ENCODE measurements around the gene MYL2. TPM values are rescaled to one million over a fixed set of nuclear protein-coding genes. Genes with fewer than 3 reads are reported as not detected.

Gene MYL2
- total RNA-seq, 4 donors from 2014 or later: 2.7 TPM; not detected in 3

DNA sequence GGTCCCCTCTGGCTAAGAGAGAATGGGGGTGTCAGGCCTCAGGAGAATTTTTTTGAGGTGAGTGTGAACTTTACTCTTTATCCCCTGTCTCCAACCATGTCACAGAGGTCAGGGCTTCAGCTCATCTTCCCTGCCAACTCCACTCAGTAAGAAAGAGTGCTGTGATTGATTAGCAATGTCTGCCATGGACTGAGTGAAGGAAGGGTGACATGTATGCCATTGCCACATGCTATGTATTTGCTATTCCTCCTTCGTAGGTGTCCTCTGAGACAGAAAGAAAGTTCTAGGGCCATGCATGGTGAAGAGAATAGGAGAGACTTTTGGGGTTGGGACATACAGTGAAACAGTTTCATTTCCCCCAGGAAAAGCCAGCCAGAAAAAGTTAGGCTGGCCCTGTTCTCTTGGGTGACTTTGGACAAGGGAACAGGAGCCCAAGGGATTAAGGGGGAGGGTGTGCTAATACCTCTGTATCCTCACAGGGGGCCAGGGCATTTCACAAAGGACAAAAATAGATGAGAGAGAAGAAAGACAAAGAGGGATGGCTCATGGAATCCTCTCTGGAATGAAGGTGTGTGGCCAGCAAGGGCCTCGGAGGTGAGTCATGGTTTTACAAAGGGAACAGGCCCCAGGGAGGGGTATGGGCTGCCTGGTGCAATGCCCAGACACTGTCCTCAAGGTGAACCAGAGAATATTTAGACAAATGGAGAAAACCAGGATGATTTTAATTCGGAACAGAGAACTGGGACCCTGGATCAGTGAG is 13.9 kb upstream of the MYL2 start:
- Histone ChIP-seq H3K4me3 (no peak overlapping the region), H3K27ac (no peak overlapping the region), H3K36me3 (no peaks in the 10 kb centered on the region), H3K9me3 (no peaks in the 10 kb centered on the region), H3K4me1 (no peaks in the 10 kb centered on the region), H3K27me3 (peaks cover 0 to 3% of the 10 kb centered on the region in 2 donors)
- TF ChIP-seq, protein P1, sequence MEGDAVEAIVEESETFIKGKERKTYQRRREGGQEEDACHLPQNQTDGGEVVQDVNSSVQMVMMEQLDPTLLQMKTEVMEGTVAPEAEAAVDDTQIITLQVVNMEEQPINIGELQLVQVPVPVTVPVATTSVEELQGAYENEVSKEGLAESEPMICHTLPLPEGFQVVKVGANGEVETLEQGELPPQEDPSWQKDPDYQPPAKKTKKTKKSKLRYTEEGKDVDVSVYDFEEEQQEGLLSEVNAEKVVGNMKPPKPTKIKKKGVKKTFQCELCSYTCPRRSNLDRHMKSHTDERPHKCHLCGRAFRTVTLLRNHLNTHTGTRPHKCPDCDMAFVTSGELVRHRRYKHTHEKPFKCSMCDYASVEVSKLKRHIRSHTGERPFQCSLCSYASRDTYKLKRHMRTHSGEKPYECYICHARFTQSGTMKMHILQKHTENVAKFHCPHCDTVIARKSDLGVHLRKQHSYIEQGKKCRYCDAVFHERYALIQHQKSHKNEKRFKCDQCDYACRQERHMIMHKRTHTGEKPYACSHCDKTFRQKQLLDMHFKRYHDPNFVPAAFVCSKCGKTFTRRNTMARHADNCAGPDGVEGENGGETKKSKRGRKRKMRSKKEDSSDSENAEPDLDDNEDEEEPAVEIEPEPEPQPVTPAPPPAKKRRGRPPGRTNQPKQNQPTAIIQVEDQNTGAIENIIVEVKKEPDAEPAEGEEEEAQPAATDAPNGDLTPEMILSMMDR (IDR thresholded peaks at IDR 0.05): no peak
- TF ChIP-seq POLR2A (IDR thresholded peaks at IDR 0.05): no peak
- intact Hi-C loops (cut with DNase I; ENCODE audit: low total_unique reads): no loop called here
- no peak for DNase-seq

DNA sequence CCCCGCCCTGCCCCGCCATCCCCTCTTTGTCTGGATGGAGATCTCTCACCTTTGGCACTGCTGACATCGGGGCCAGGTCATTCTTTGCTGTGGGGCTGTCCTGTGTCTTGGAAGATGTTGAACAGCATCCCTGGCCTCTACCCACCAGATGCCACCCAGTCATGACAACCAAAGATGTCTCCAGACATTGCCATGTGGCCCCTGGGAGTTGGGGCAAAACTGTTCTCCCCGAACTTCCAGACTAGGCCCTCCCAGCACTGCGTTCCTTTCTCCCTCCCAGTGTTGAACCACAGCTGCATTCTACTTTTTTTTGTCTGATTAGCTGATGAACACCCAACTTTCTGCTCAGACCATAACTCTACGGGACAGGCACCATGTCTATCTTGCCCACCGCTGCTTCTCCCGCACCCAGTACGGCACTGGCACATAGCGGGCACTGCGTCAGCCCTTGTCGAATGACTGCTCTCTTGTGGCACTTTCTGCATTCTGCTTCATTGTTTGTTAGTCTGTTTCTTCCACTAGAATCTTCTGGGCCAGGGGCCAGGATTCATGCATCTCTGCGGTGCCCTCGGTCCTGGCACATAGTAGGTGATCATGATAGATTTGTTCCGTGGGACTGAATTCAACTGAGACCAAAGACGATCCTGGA is 13.1 kb upstream of the MYL2 start:
- H3K4me3 ChIP-seq: no peak overlapping the region
- no peaks in the 10 kb centered on the region for H3K36me3 ChIP-seq
- intact Hi-C loops (cut with DNase I; ENCODE audit: low total_unique reads): no loop called here
- peaks cover 0 to 3% of the 10 kb centered on the region in 2 donors for H3K27me3 ChIP-seq
- H3K4me1 ChIP-seq: no peaks in the 10 kb centered on the region
- DNase-seq: no peak
- no peaks in the 10 kb centered on the region for H3K9me3 ChIP-seq
- H3K27ac ChIP-seq: no peak overlapping the region
- TF ChIP-seq, protein P1 (IDR thresholded peaks at IDR 0.05): no peak
- no peak for TF ChIP-seq POLR2A (IDR thresholded peaks at IDR 0.05)

DNA sequence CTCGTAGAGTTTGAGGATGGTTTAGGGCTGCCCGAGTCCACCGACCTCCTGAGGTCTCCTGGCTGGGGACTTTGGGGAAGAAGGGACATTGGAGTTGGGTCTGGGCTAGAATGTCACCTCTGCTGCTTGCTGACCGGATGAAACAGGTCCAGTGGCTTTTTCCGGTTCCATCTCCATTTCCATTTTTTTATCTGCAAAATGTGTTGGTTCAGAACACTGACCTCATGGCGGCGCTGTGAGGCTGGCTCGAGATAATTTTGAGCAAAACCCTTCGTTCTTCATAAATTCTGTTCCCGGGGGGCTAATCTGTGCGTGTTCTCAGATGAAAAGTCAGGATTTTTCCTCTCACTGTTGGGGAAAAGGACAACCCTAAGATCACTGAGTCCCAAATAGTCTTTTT is 11.7 kb upstream of the MYL2 start:
- intact Hi-C loops (cut with DNase I; ENCODE audit: low total_unique reads): no loop called here
- H3K27me3 ChIP-seq: no peaks in the 10 kb centered on the region
- H3K27ac ChIP-seq: no peak overlapping the region
- TF ChIP-seq, protein P1 (IDR thresholded peaks at IDR 0.05): no peak
- TF ChIP-seq POLR2A (IDR thresholded peaks at IDR 0.05): no peak
- H3K4me1 ChIP-seq: no peaks in the 10 kb centered on the region
- H3K9me3 ChIP-seq: no peaks in the 10 kb centered on the region
- no peaks in the 10 kb centered on the region for H3K36me3 ChIP-seq
- H3K4me3 ChIP-seq: no peak overlapping the region
- no peak for DNase-seq

- H3K4me3 ChIP-seq: no peak overlapping the region
- no peaks in the 10 kb centered on the region for H3K36me3 ChIP-seq
- no peak overlapping the region for H3K27ac ChIP-seq
- no peaks in the 10 kb centered on the region for H3K4me1 ChIP-seq
- H3K9me3 ChIP-seq: no peaks in the 10 kb centered on the region
- DNase-seq: no peak
- intact Hi-C loops (cut with DNase I; ENCODE audit: low total_unique reads): no loop called here
- TF ChIP-seq, protein P1 (IDR thresholded peaks at IDR 0.05): no peak
- no peak for TF ChIP-seq POLR2A (IDR thresholded peaks at IDR 0.05)
- no peaks in the 10 kb centered on the region for H3K27me3 ChIP-seq
Measured at GRCh38 chr12:110931315-110931728, 10.9 kb upstream of the MYL2 start.

All from uterus (tissue), 4 donors.